NCI-H2107 treated with DMSO at 0.1 percent for 48 hours (cell line): Measurements from ENCODE around the gene DGKA.
"Not testable (repeated sequence)": the region's sequence is repeated elsewhere in the genome, so short reads cannot be mapped to it uniquely, and the experiment has no call there.

Experiments used
- DNase-seq: peaks from one replicate; lab custom pipeline; 2025; ENCODE audit not compliant: unreplicated experiment; lab: John Stamatoyannopoulos, UW

Gene DGKA

GRCh38 chr12:55966408-55967281, 35.7 kb downstream of the DGKA start, which contains the start of gene CDK2:
Gene CDK2, plus strand, starts transcription at chr12:55966830. Its CDS starts 179 bp downstream, at chr12:55967009.
- DNase-seq, result peak; percentile 64

GRCh38 chr12:55969356-55969755, 38.4 kb downstream of the DGKA start:
- no peak for DNase-seq

- no peak for DNase-seq
These were observed 39.8 kb downstream of the DGKA start for GRCh38 chr12:55970775-55971174.

GRCh38 chr12:55972042-55972441, 41.1 kb downstream of the DGKA start:
- no peak for DNase-seq

GRCh38 chr12:55972456-55972855, 41.5 kb downstream of the DGKA start:
- DNase-seq, result no peak

- DNase-seq, result peak; percentile 62
These were observed 42.1 kb downstream of the DGKA start for GRCh38 chr12:55972911-55973598.

GRCh38 chr12:55973599-55974307, 42.8 kb downstream of the DGKA start, which contains the start of gene RAB5B:
Gene RAB5B, plus strand, starts transcription at chr12:55974078. Its CDS starts 12,883 bp downstream, at chr12:55986961.
- peak; percentile 99 for DNase-seq

GRCh38 chr12:55974308-55974730, 43.4 kb downstream of the DGKA start:
- no peak for DNase-seq

GRCh38 chr12:55978393-55978792, 47.4 kb downstream of the DGKA start:
- no peak for DNase-seq

- DNase-seq, result no peak
These were observed 48.1 kb downstream of the DGKA start for GRCh38 chr12:55979069-55979468.

GRCh38 chr12:55981882-55982281, 50.9 kb downstream of the DGKA start:
- DNase-seq, result not testable (repeated sequence)

- DNase-seq, result no peak
These were observed 51.5 kb downstream of the DGKA start for GRCh38 chr12:55982319-55982936.

GRCh38 chr12:55983232-55983842, 52.4 kb downstream of the DGKA start:
- no peak for DNase-seq

- DNase-seq, result no peak
These were observed 53.9 kb downstream of the DGKA start for GRCh38 chr12:55984861-55985260.

GRCh38 chr12:55985341-55985740, 54.4 kb downstream of the DGKA start:
- DNase-seq, result no peak

- not testable (repeated sequence) for DNase-seq
These were observed 55.0 kb downstream of the DGKA start for GRCh38 chr12:55985976-55986375.

GRCh38 chr12:55991110-55991509, 60.1 kb downstream of the DGKA start:
- no peak for DNase-seq

- DNase-seq, result no peak
These were observed 62.4 kb downstream of the DGKA start for GRCh38 chr12:55993230-55993853.

- no peak for DNase-seq
These were observed 64.4 kb downstream of the DGKA start for GRCh38 chr12:55995366-55995765.

GRCh38 chr12:55996201-55996714, 65.3 kb downstream of the DGKA start:
- DNase-seq, result peak; percentile 91
